HepG2 (cell line): ENCODE measurements around the gene MRPL58. TPM values are rescaled to one million over a fixed set of nuclear protein-coding genes. Genes with fewer than 3 reads are reported as not detected.

ENCODE experiments used
- ARID2 ChIP-seq: sonication (generic); formaldehyde crosslinking; IDR thresholded peaks from 2 replicates; pipeline ENCODE4 v1.8.1; 2022; ENCODE audit warnings: mild to moderate bottlenecking, missing genetic modification reagents, borderline replicate concordance
- ARNTL ChIP-seq: sonication (generic); formaldehyde crosslinking; IDR thresholded peaks from 2 replicates; pipeline ENCODE4 v1.4.0; 2020; ENCODE audit warnings: mild to moderate bottlenecking, missing genetic modification reagents
- CBFB ChIP-seq: sonication (generic); formaldehyde crosslinking; IDR thresholded peaks from 2 replicates; pipeline ENCODE4 v1.4.0; 2020; ENCODE audit warnings: missing genetic modification reagents
- CBX1 ChIP-seq: IDR thresholded peaks from one replicate; pipeline ENCODE4 v1.6.1; 2016; ENCODE audit warnings: antibody characterized with exemption, low read depth
- FOXO4 ChIP-seq: sonication (generic); formaldehyde crosslinking; conservative IDR thresholded peaks from 2 replicates; pipeline ENCODE4 v1.8.1; 2023; ENCODE audit warnings: missing genetic modification reagents
- KDM5B ChIP-seq: sonication (generic); formaldehyde crosslinking; IDR thresholded peaks from 2 replicates; pipeline ENCODE4 v1.4.0; 2020; ENCODE audit warnings: missing genetic modification reagents, mild to moderate bottlenecking, borderline replicate concordance
- LCORL ChIP-seq, 2 experiments: fragments of 450-650 bp in 1 of 2; sonication (generic) in 1 of 2; formaldehyde crosslinking in 1 of 2; IDR thresholded peaks; 2 replicates each; pipeline versions ENCODE4 v1.5.0 to v1.6.1; 2017 to 2020; ENCODE audit warnings: antibody characterized with exemption in 1 of 2, missing genetic modification reagents in 1 of 2
- NFIB ChIP-seq: sonication (generic); formaldehyde crosslinking; IDR thresholded peaks from 2 replicates; pipeline ENCODE4 v1.9.0; 2021; ENCODE audit warnings: missing genetic modification reagents, mild to moderate bottlenecking, borderline replicate concordance
- PLRG1 ChIP-seq: fragments of 450-650 bp; conservative IDR thresholded peaks from 2 replicates; pipeline ENCODE4 v1.6.1; 2016
- TFDP2 ChIP-seq: sonication (generic); formaldehyde crosslinking; IDR thresholded peaks from 2 replicates; pipeline ENCODE4 v1.4.0; 2020; ENCODE audit warnings: missing genetic modification reagents
- ZBTB20 ChIP-seq: sonication (generic); formaldehyde crosslinking; IDR thresholded peaks from 2 replicates; pipeline ENCODE4 v1.8.1; 2023; ENCODE audit warnings: missing genetic modification reagents, low read depth, mild to moderate bottlenecking, borderline replicate concordance
- ZBTB40 ChIP-seq, 2 experiments: fragments of 450-650 bp in 1 of 2; sonication (generic) in 1 of 2; formaldehyde crosslinking in 1 of 2; IDR thresholded peaks; 2 replicates each; pipeline versions ENCODE4 v1.6.1 to v1.8.0; 2016 to 2022; ENCODE audit warnings: antibody characterized with exemption in 1 of 2, mild to moderate bottlenecking in 1 of 2, missing genetic modification reagents in 1 of 2
- ZNF333 ChIP-seq: sonication (generic); formaldehyde crosslinking; IDR thresholded peaks from 2 replicates; pipeline ENCODE4 v1.4.0; 2020; ENCODE audit warnings: mild to moderate bottlenecking, missing genetic modification reagents, borderline replicate concordance
- ZNF44 ChIP-seq: sonication (generic); formaldehyde crosslinking; IDR thresholded peaks from 2 replicates; pipeline ENCODE4 v1.5.1; 2020; ENCODE audit warnings: mild to moderate bottlenecking, missing genetic modification reagents
- ZNF670 ChIP-seq: sonication (generic); formaldehyde crosslinking; IDR thresholded peaks from 2 replicates; pipeline ENCODE4 v1.8.0; 2022; ENCODE audit warnings: mild to moderate bottlenecking, missing genetic modification reagents, borderline replicate concordance
- ZNF672 ChIP-seq: sonication (generic); formaldehyde crosslinking; IDR thresholded peaks from 2 replicates; pipeline ENCODE4 v1.8.1; 2022; ENCODE audit warnings: missing genetic modification reagents
- ZSCAN29 ChIP-seq: sonication (generic); formaldehyde crosslinking; conservative IDR thresholded peaks from 2 replicates; pipeline ENCODE4 v1.4.0; 2020; ENCODE audit warnings: mild to moderate bottlenecking, missing genetic modification reagents
- ZSCAN31 ChIP-seq: sonication (generic); formaldehyde crosslinking; IDR thresholded peaks from 2 replicates; pipeline ENCODE4 v1.5.0; 2020; ENCODE audit warnings: low read depth, mild to moderate bottlenecking, missing genetic modification reagents
- polyA plus RNA-seq, 8 experiments: library from polyadenylated mRNA; depleted of rRNA in 3 of 8; stranded (reverse) in 7 of 8; unstranded in 1 of 8; fragments of >200 nt; fragmentation: Illumina TruSeq in 4 of 8; extraction: Trizol in 4 of 8; gene quantifications; 2 replicates each; pipeline versions ENCODE4 v1.2.1 to v1.2.3, GENCODE V29; 2011 to 2016; ENCODE audit warnings: low read depth in 4 of 8, missing spikeins in 1 of 8, mixed read lengths in 1 of 8; ENCODE audit not compliant: insufficient read depth in 1 of 8
- total RNA-seq, 5 experiments: library from RNA; depleted of rRNA; stranded (reverse); fragments of >200 nt; fragmentation: Illumina TruSeq; extraction: Trizol; gene quantifications; 2 replicates each; pipeline ENCODE4 v1.2.3, GENCODE V29; 2016; ENCODE audit warnings: low read depth in 1 of 5

The MRPL58 gene
- total and polyA plus RNA-seq, 2 of the 13 experiments (the other 11 are each of a cell fraction or from before 2014, with no cell fraction given), result 44.9 to 68.9 TPM

- no peak for TF ChIP-seq LCORL (IDR thresholded peaks at IDR 0.05)
- TF ChIP-seq LCORL (CRISPR knock-in tag; IDR thresholded peaks at IDR 0.05), result no peak
- TF ChIP-seq ZBTB40 (IDR thresholded peaks at IDR 0.05), result no peak
- TF ChIP-seq ZBTB40 (CRISPR knock-in tag; IDR thresholded peaks at IDR 0.05), result no peak
- TF ChIP-seq CBFB, result 0 out of 2 replicates have a peak, but pooled peaks have one; percentile 11
- TF ChIP-seq ARNTL (CRISPR knock-in tag), result no peak
- 0 out of 2 replicates have a peak, but pooled peaks have one; percentile 9 for TF ChIP-seq KDM5B (CRISPR knock-in tag)
- TF ChIP-seq FOXO4 (CRISPR knock-in tag), result no peak
- no peak for TF ChIP-seq PLRG1
- TF ChIP-seq ZSCAN29 (CRISPR knock-in tag), result no peak
- TF ChIP-seq ARID2 (CRISPR knock-in tag), result no peak
- no peak for TF ChIP-seq ZNF44
- TF ChIP-seq CBX1, result no peak
- TF ChIP-seq ZNF670, result no peak
- no peak for TF ChIP-seq ZSCAN31
- no peak for TF ChIP-seq ZNF333 (CRISPR knock-in tag)
- TF ChIP-seq NFIB (CRISPR knock-in tag), result 0 out of 2 replicates have a peak, but pooled peaks have one; percentile 28
- no peak for TF ChIP-seq TFDP2 (CRISPR knock-in tag)
- TF ChIP-seq ZBTB20 (CRISPR knock-in tag), result no peak
- TF ChIP-seq ZNF672 (CRISPR knock-in tag), result no peak
Observed at GRCh38 chr17:74971069-74971841, 41.2 kb upstream of the MRPL58 start (continued).
